Prostate gland (tissue), 2 donors: ENCODE results near the gene PGA4. TPM values are rescaled to one million over a fixed set of nuclear protein-coding genes. Genes with fewer than 3 reads are reported as not detected.

Experiments used
- DNase-seq: peaks from one replicate; pipeline ENCODE4 v3.0.0-alpha.2; 2019; ENCODE audit warnings: low spot score
- H3K27ac ChIP-seq, 2 donors: fragments of 200-600 bp; sonication (generic); 2 replicates each; pipeline ENCODE4 v1.5.1; 2017 to 2019
- H3K27me3 ChIP-seq: fragments of 200-600 bp; sonication (generic); replicated peaks from 2 replicates; pipeline ENCODE4 v1.5.1; 2019; ENCODE audit not compliant: insufficient read depth
- H3K36me3 ChIP-seq, 2 donors: fragments of 200-600 bp; sonication (generic); 1 replicate in 1 of 2; 2 replicates in 1 of 2; pipeline versions ENCODE4 v1.5.1 to v1.8.1; 2017 to 2019
- H3K4me1 ChIP-seq: fragments of 200-600 bp; sonication (generic); replicated peaks from 2 replicates; pipeline ENCODE4 v1.5.1; 2019
- H3K4me3 ChIP-seq, 2 donors: fragments of 200-600 bp; sonication (generic); 2 replicates each; pipeline ENCODE4 v1.5.1; 2017 to 2019
- H3K9me3 ChIP-seq: fragments of 200-600 bp; sonication (generic); 2 replicates; pipeline ENCODE4 v1.5.1; 2017
- POLR2A ChIP-seq: fragments of 450-650 bp; IDR thresholded peaks from one replicate; pipeline ENCODE4 v1.6.1; 2016; ENCODE audit warnings: antibody characterized with exemption, mild to moderate bottlenecking
- POLR2AphosphoS5 ChIP-seq: sonication (generic); formaldehyde crosslinking; IDR thresholded peaks from one replicate; pipeline ENCODE4 v1.6.1; 2017; ENCODE audit warnings: antibody characterized with exemption
- WGBS: methylation state at CpG from one replicate; pipeline ENCODE4 v1.1.5; 2018; 5-methylcytosine and 5-hydroxymethylcytosine counted together
- intact Hi-C: fragments of 100-400 bp; cut with DNase I; formaldehyde crosslinking; loops from one replicate; pipeline ENCODE4 v1.14.2; 2022
- total RNA-seq, 2 donors: library from RNA; depleted of rRNA; stranded (reverse); fragments of >200 nt; gene quantifications; one replicate each; pipeline ENCODE4 v1.1.0, GENCODE V29; 2016
- TF ChIP-seq, protein P1 (sequence below), 4 experiments: fragments of 200-600 bp in 2 of 4; fragments of 450-650 bp in 2 of 4; sonication (generic) in 2 of 4; IDR thresholded peaks; 1 replicate in 3 of 4; 2 replicates in 1 of 4; pipeline ENCODE4 v1.5.1; 2016 to 2019; ENCODE audit warnings: antibody characterized with exemption in 4 of 4, mild to moderate bottlenecking in 2 of 4, moderate library complexity in 2 of 4

PGA4 gene
- total RNA-seq, 2 donors from 2014 or later: not detected

DNA sequence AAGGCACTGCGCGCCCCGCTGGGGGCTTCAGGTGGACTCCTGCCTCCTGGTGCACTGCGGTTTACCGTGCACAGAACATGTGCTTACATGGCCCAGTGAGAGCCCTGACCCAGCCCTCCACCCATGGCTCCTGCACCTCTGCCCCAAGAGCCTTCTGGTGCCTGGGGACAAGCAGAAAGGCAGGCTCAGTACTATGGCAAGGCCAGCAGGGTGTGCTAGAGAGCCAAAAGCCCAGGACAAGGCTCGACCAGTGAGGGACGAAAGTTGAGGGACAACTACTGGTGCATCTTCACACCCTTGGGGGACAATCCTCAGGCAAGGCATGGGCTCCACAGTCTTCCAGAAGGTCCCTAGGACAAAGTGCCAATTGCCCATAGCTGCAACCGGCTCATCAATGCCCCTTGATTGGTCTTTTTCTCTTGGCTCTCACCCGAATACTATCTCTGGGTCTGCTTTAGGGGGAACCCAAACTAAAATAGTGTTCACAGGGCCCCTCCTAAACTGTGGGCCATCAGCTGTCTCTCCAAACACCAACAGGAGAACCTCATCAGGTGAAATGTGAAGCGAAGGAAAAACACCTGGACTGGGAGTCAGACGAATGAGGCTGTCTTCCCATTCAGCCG lies 32.4 kb downstream of the PGA4 start:
- Histone ChIP-seq H3K36me3 (no peaks in the 10 kb centered on the region), H3K9me3 (no peaks in the 10 kb centered on the region), H3K4me3 (no peak overlapping the region), H3K27me3 (no peaks in the 10 kb centered on the region), H3K4me1 (no peaks in the 10 kb centered on the region), H3K27ac (no peak overlapping the region)
- peak; percentile 44 for DNase-seq
- 52% methylated on average over 12 of the region's 12 CpGs for whole genome bisulfite sequencing
- intact Hi-C loops: no loop called here
- no peak for TF ChIP-seq POLR2AphosphoS5
- TF ChIP-seq, protein P1, sequence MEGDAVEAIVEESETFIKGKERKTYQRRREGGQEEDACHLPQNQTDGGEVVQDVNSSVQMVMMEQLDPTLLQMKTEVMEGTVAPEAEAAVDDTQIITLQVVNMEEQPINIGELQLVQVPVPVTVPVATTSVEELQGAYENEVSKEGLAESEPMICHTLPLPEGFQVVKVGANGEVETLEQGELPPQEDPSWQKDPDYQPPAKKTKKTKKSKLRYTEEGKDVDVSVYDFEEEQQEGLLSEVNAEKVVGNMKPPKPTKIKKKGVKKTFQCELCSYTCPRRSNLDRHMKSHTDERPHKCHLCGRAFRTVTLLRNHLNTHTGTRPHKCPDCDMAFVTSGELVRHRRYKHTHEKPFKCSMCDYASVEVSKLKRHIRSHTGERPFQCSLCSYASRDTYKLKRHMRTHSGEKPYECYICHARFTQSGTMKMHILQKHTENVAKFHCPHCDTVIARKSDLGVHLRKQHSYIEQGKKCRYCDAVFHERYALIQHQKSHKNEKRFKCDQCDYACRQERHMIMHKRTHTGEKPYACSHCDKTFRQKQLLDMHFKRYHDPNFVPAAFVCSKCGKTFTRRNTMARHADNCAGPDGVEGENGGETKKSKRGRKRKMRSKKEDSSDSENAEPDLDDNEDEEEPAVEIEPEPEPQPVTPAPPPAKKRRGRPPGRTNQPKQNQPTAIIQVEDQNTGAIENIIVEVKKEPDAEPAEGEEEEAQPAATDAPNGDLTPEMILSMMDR (IDR thresholded peaks at IDR 0.05): peak; percentile 56 to 88 (median 66)

DNA sequence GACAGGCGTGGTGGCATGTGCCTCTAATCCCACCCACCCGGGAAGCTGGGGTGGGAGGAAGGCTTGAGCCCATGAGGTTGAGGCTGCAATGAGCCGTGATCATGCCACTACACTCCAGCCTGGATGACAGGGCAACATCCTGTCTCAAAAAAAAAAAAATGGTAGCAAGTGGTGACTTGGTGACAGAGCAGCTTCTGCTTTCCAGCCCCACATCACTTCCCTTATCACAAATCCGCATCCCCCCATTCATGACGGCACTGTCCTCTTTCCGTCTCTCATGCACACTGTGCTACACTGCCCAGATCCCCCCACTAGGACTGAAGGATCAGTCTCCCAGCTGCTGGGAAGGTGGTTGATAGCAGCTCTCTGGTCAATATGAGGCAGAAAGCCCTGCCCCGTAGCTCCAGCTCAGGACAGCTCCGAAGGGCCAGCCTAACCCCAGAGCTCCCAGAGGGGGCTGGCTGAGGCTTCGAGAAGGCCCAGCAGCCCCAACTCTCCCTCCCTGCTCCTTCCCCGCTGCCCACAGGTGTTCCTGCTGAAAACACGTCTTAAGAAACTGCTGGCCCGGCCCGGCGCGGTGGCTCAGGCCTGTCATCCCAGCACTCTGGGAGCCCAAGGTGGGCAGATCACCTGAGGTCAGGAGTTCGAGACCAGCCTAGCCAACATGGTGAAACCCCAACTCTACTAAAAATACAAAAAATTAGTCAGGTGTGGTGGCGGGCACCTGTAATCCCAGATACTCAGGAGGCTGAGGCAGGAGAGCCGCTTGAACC lies 34.7 kb downstream of the PGA4 start:
- H3K4me3 ChIP-seq: no peak overlapping the region
- no peak for DNase-seq
- no peaks in the 10 kb centered on the region for H3K4me1 ChIP-seq
- H3K27ac ChIP-seq: no peak overlapping the region
- intact Hi-C loops: no loop called here
- H3K36me3 ChIP-seq: no peaks in the 10 kb centered on the region
- TF ChIP-seq POLR2AphosphoS5: no peak
- TF ChIP-seq, protein P1 (IDR thresholded peaks at IDR 0.05): no peak
- TF ChIP-seq POLR2A: no peak
- H3K9me3 ChIP-seq: no peaks in the 10 kb centered on the region
- WGBS: 91% methylated on average over 18 of the region's 18 CpGs
- no peaks in the 10 kb centered on the region for H3K27me3 ChIP-seq

DNA sequence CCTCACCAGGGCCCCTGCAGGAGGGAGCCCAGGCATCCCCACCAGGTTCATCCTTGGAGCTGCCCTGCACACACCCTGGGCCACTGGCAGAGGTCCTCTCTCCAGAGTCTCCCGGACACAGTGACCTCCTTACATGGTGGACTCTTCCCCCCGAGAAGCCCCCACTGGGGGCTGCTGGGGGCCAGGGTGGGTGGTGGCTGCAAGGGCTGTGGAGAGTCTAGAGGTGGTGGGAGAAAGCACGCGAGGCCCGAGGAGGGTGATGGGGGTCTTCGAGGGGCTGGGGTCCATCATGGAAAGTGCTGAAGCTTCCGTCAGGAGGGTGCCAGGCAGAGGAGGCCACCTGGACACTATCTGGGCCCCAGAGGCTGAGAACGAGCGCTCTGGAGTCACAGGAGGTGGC lies 36.4 kb downstream of the PGA4 start:
- H3K27me3 ChIP-seq: no peaks in the 10 kb centered on the region
- WGBS: 91% methylated on average over 9 of the region's 9 CpGs
- H3K4me1 ChIP-seq: no peaks in the 10 kb centered on the region
- no peak overlapping the region for H3K27ac ChIP-seq
- H3K4me3 ChIP-seq: no peak overlapping the region
- H3K9me3 ChIP-seq: no peaks in the 10 kb centered on the region
- H3K36me3 ChIP-seq: no peaks in the 10 kb centered on the region
- TF ChIP-seq POLR2AphosphoS5 (no peak), POLR2A (no peak)
- TF ChIP-seq, protein P1 (IDR thresholded peaks at IDR 0.05): no peak
- DNase-seq: no peak
- intact Hi-C loops: no loop called here

DNA sequence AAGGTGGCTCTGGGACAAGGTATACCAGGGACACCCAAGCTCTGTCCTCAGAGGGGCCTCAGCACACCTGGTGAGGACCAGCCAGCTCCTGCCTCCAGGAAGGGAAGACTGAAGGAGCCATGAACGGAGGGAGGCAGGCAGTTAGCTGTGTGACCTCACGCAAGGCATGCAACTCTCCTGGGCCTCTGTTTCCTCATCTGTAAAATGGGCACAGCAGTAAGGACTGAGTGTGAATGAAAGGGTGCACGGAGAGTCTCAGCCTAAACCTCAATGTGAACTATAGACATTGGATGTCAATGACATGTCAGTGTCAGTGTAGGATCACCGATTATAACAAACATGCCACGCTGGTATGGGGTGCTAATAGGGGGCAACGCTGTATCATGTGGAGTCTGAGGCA lies 37.2 kb downstream of the PGA4 start:
- Histone ChIP-seq H3K4me3 (no peak overlapping the region), H3K27me3 (no peaks in the 10 kb centered on the region), H3K27ac (no peak overlapping the region), H3K4me1 (no peaks in the 10 kb centered on the region), H3K36me3 (no peaks in the 10 kb centered on the region), H3K9me3 (no peaks in the 10 kb centered on the region)
- intact Hi-C loops: no loop called here
- 93% methylated on average over 6 of the region's 6 CpGs for WGBS
- no peak for TF ChIP-seq POLR2A
- TF ChIP-seq, protein P1 (IDR thresholded peaks at IDR 0.05): no peak
- no peak for TF ChIP-seq POLR2AphosphoS5
- no peak for DNase-seq

DNA sequence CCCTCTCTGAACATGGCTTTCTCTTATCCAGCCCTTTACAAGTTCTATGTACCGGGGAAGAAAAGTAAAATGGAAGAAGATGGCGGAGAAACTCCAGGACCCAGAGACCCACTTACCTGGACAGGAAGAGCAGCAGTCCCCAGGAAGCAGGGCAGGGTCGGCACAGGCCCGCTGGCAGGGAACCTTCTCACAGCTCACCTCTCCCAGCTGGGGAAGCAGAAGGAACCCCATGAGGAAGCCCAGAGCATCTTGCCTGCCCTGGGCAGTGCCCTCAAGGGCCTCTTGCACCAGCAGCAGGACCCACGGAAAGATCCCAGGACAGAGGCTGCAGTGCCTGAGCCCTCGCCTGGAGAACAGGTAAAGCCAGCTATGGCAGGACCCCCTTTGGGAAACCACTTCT lies 42.2 kb downstream of the PGA4 start:
- no peaks in the 10 kb centered on the region for H3K36me3 ChIP-seq
- no peak overlapping the region for H3K27ac ChIP-seq
- no peaks in the 10 kb centered on the region for H3K27me3 ChIP-seq
- no peaks in the 10 kb centered on the region for H3K4me1 ChIP-seq
- no peak for TF ChIP-seq POLR2AphosphoS5
- no peak for TF ChIP-seq POLR2A
- TF ChIP-seq, protein P1 (IDR thresholded peaks at IDR 0.05): no peak
- WGBS: 94% methylated on average over 6 of the region's 6 CpGs
- no peaks in the 10 kb centered on the region for H3K9me3 ChIP-seq
- H3K4me3 ChIP-seq: no peak overlapping the region
- intact Hi-C loops: no loop called here
- DNase-seq: no peak
